ENCODE data around the gene FAM13A. TPM values are rescaled to one million over a fixed set of nuclear protein-coding genes. Genes with fewer than 3 reads are reported as not detected.

The FAM13A gene
- total and polyA plus RNA-seq, 2 donors (not counting 1 experiment from before 2014, with no cell fraction given) = 0.51 to 2.1 TPM

GRCh38 chr4:89070041-89070440 is 13.1 kb upstream of the FAM13A start:
- no peak for ATAC-seq (ENCODE audit: low read depth)
- intact Hi-C loops (cut with micrococcal nuclease) = no loop called here
- no peak overlapping the region for H3K4me2 ChIP-seq (replicated peaks; ENCODE audit: low read depth, low read length, poor library complexity, severe bottlenecking)
- no peaks in the 10 kb centered on the region for H4K20me1 ChIP-seq (ENCODE audit: control insufficient read depth, insufficient read depth, low read length, poor library complexity, severe bottlenecking)
- WGBS (ENCODE audit: insufficient coverage) = no CpG with 5 or more reads among the region's 2 CpGs
- peaks cover 8% of the 10 kb centered on the region for H3K4me1 Mint-ChIP-seq
- H3K9me3 ChIP-seq (ENCODE audit: control extremely low read depth in 1 of 3, control insufficient read depth in 2 of 3, insufficient read depth in 1 of 3, low read length in 2 of 3) = no peaks in the 10 kb centered on the region
- no peaks in the 10 kb centered on the region for H3K27me3 ChIP-seq (replicated peaks in 1 of 4; ENCODE audit: control extremely low read depth in 1 of 4, control insufficient read depth in 3 of 4, insufficient read depth in 4 of 4, low read length in 3 of 4)
- no peak overlapping the region for H3K27ac Mint-ChIP-seq
- H3K79me2 ChIP-seq (ENCODE audit: control insufficient read depth, insufficient read depth, low read length) = no peaks in the 10 kb centered on the region
- H3K9ac ChIP-seq (ENCODE audit: low read length) = no peak overlapping the region
- no peak overlapping the region for H3K4me3 ChIP-seq (ENCODE audit: control extremely low read depth in 1 of 5, extremely low read depth in 1 of 5, insufficient read depth in 1 of 5, low read depth in 2 of 5, low read length in 4 of 5)
- ChIA-PET CTCF (no interaction called here), POLR2A (no interaction called here)
- no peaks in the 10 kb centered on the region for H3K9me3 Mint-ChIP-seq (ENCODE audit: insufficient read depth)
- TF ChIP-seq EZH2 (IDR thresholded peaks at IDR 0.05; ENCODE audit: borderline replicate concordance, insufficient read depth, low read depth, low read length, poor library complexity, severe bottlenecking) (no peak), CTCF (IDR thresholded peaks at IDR 0.05) (no peak)
- no peak overlapping the region for H3K4me3 Mint-ChIP-seq
- H3K27me3 Mint-ChIP-seq = no peaks in the 10 kb centered on the region
- no peak overlapping the region for H3K27ac ChIP-seq (ENCODE audit: low read length in 2 of 2)
- H2AFZ ChIP-seq (ENCODE audit: insufficient read depth, low read depth, low read length, poor library complexity, severe bottlenecking) = no peak overlapping the region
- H3K4me1 ChIP-seq (ENCODE audit: control insufficient read depth in 2 of 2, insufficient read depth in 2 of 2, low read length in 2 of 2) = no peaks in the 10 kb centered on the region
- DNase-seq = no peak
- no peaks in the 10 kb centered on the region for H3K36me3 ChIP-seq (replicated peaks in 1 of 2; ENCODE audit: control extremely low read depth in 1 of 2, control insufficient read depth in 1 of 2, extremely low read depth in 1 of 2, insufficient read depth in 2 of 2, low read length in 1 of 2)

- POLR2A ChIA-PET = no interaction called here
- Histone ChIP-seq H3K4me2 (replicated peaks; ENCODE audit: low read depth, low read length, poor library complexity, severe bottlenecking) (no peak overlapping the region), H2AFZ (ENCODE audit: insufficient read depth, low read depth, low read length, poor library complexity, severe bottlenecking) (no peak overlapping the region), H3K4me3 (ENCODE audit: control extremely low read depth in 1 of 5, extremely low read depth in 1 of 5, insufficient read depth in 1 of 5, low read depth in 2 of 5, low read length in 4 of 5) (no peak overlapping the region), H4K20me1 (ENCODE audit: control insufficient read depth, insufficient read depth, low read length, poor library complexity, severe bottlenecking) (no peaks in the 10 kb centered on the region), H3K27me3 (replicated peaks in 1 of 4; ENCODE audit: control extremely low read depth in 1 of 4, control insufficient read depth in 3 of 4, insufficient read depth in 4 of 4, low read length in 3 of 4) (no peaks in the 10 kb centered on the region), H3K4me1 (ENCODE audit: control insufficient read depth in 2 of 2, insufficient read depth in 2 of 2, low read length in 2 of 2) (no peaks in the 10 kb centered on the region), H3K36me3 (replicated peaks in 1 of 2; ENCODE audit: control extremely low read depth in 1 of 2, control insufficient read depth in 1 of 2, extremely low read depth in 1 of 2, insufficient read depth in 2 of 2, low read length in 1 of 2) (no peaks in the 10 kb centered on the region), H3K9ac (ENCODE audit: low read length) (no peak overlapping the region), H3K79me2 (ENCODE audit: control insufficient read depth, insufficient read depth, low read length) (no peaks in the 10 kb centered on the region), H3K27ac (ENCODE audit: low read length in 2 of 2) (no peak overlapping the region), H3K9me3 (ENCODE audit: control extremely low read depth in 1 of 3, control insufficient read depth in 2 of 3, insufficient read depth in 1 of 3, low read length in 2 of 3) (no peaks in the 10 kb centered on the region)
- H3K27me3 Mint-ChIP-seq = no peaks in the 10 kb centered on the region
- intact Hi-C loops (cut with micrococcal nuclease) = no loop called here
- WGBS (ENCODE audit: insufficient coverage) = no CpG with 5 or more reads among the region's 2 CpGs
- peaks cover 8% of the 10 kb centered on the region for H3K4me1 Mint-ChIP-seq
- H3K27ac Mint-ChIP-seq = no peak overlapping the region
- no peak for TF ChIP-seq EZH2 (IDR thresholded peaks at IDR 0.05; ENCODE audit: borderline replicate concordance, insufficient read depth, low read depth, low read length, poor library complexity, severe bottlenecking)
- no peak for TF ChIP-seq CTCF (IDR thresholded peaks at IDR 0.05)
- no peak for DNase-seq
- H3K4me3 Mint-ChIP-seq = no peak overlapping the region
- no peaks in the 10 kb centered on the region for H3K9me3 Mint-ChIP-seq (ENCODE audit: insufficient read depth)
- ATAC-seq (ENCODE audit: low read depth) = no peak
- CTCF ChIA-PET = interaction anchor here (0.7 kb wide), 1 partner anchor 620 kb away, joined by 5 read pairs; no protein-coding TSS in a partner anchor
These were observed 12.5 kb upstream of the FAM13A start for GRCh38 chr4:89069481-89069880.
